IMR-90 (cell line): ENCODE results near the gene MPV17L. TPM values are rescaled to one million over a fixed set of nuclear protein-coding genes. Genes with fewer than 3 reads are reported as not detected.

ENCODE experiments used
- ATAC-seq: fragments of 200-7000 bp; cut with Tn5 transposase; 2 replicates; pipeline ENCODE4 v1.9.1; 2020; ENCODE audit warnings: low read depth, mild to moderate bottlenecking, moderate library complexity
- BruUV-seq: library from RNA; stranded (reverse); fragments of 400-500 nt; replicated peaks from 2 replicates; lab custom pipeline; 2021; lab: Mats Ljungman, UMichigan
- CTCF ChIA-PET: fragments of 300-600 bp; formaldehyde crosslinking; extraction: SDS; loops from one replicate; lab custom pipeline; 2021; ENCODE audit warnings: antibody characterized with exemption; lab: Yijun Ruan, JAX
- POLR2A ChIA-PET: fragments of 300-600 bp; sonication (Branson Sonifier 250); formaldehyde crosslinking; loops from one replicate; lab custom pipeline; 2022; ENCODE audit warnings: antibody characterized with exemption; ENCODE audit not compliant: unreplicated experiment; lab: Charles Lee
- DNase-seq: peaks from one replicate; pipeline ENCODE4 v3.0.0; 2013
- H2AFZ ChIP-seq: replicated peaks from 2 replicates; pipeline ENCODE3; 2013; ENCODE audit warnings: low read length, mild to moderate bottlenecking; ENCODE audit not compliant: poor library complexity
- H2AK5ac ChIP-seq: 2 replicates; pipeline ENCODE4 v1.6.1; 2013; ENCODE audit warnings: low read depth, low read length, inconsistent platforms
- H2AK9ac ChIP-seq: replicated peaks from 2 replicates; pipeline ENCODE3; 2013; ENCODE audit warnings: mild to moderate bottlenecking, low read depth, low read length, moderate library complexity; ENCODE audit not compliant: poor library complexity
- H2BK120ac ChIP-seq: 2 replicates; pipeline ENCODE4 v1.6.1; 2013; ENCODE audit warnings: low read depth, low read length, inconsistent platforms
- H2BK15ac ChIP-seq: 3 replicates; pipeline ENCODE4 v1.6.1; 2013; ENCODE audit warnings: low read depth, low read length, inconsistent platforms
- H2BK20ac ChIP-seq: 2 replicates; pipeline ENCODE4 v1.6.1; 2013; ENCODE audit warnings: low read depth, mild to moderate bottlenecking, inconsistent platforms, low read length, moderate library complexity
- H2BK5ac ChIP-seq: 2 replicates; pipeline ENCODE4 v1.6.1; 2013; ENCODE audit warnings: mild to moderate bottlenecking, low read depth, low read length, inconsistent platforms; ENCODE audit not compliant: poor library complexity, severe bottlenecking
- H3K14ac ChIP-seq: replicated peaks from 2 replicates; pipeline ENCODE4 v1.6.1; 2013; ENCODE audit warnings: low read depth, low read length, inconsistent platforms
- H3K18ac ChIP-seq: 2 replicates; pipeline ENCODE4 v1.6.1; 2013; ENCODE audit warnings: low read depth, low read length, control low read depth
- H3K23ac ChIP-seq: 2 replicates; pipeline ENCODE4 v1.6.1; 2013; ENCODE audit warnings: low read depth, low read length, inconsistent platforms
- H3K27ac ChIP-seq: 2 replicates; pipeline ENCODE4 v1.5.1; 2013; ENCODE audit warnings: mild to moderate bottlenecking, control low read depth, low read length; ENCODE audit not compliant: insufficient read depth
- H3K27me3 ChIP-seq: 2 replicates; pipeline ENCODE4 v1.6.1; 2013; ENCODE audit warnings: low read length; ENCODE audit not compliant: control insufficient read depth, insufficient read depth
- H3K36me3 ChIP-seq: 2 replicates; pipeline ENCODE4 v1.6.1; 2013; ENCODE audit warnings: low read length, mixed read lengths; ENCODE audit not compliant: control insufficient read depth, insufficient read depth
- H3K4ac ChIP-seq: 2 replicates; pipeline ENCODE4 v1.6.1; 2013; ENCODE audit warnings: low read depth, low read length, inconsistent platforms
- H3K4me1 ChIP-seq: 2 replicates; pipeline ENCODE4 v1.6.1; 2013; ENCODE audit warnings: low read length, mixed read lengths; ENCODE audit not compliant: control insufficient read depth, insufficient read depth
- H3K4me2 ChIP-seq: 2 replicates; pipeline ENCODE4 v1.6.1; 2013; ENCODE audit warnings: low read depth, mild to moderate bottlenecking, control low read depth, low read length, moderate library complexity
- H3K4me3 ChIP-seq: 2 replicates; pipeline ENCODE4 v1.5.1; 2013; ENCODE audit warnings: low read depth, mild to moderate bottlenecking, control low read depth, low read length, moderate library complexity; ENCODE audit not compliant: insufficient read depth
- H3K56ac ChIP-seq: 2 replicates; pipeline ENCODE4 v1.6.1; 2013; ENCODE audit warnings: low read length, inconsistent platforms; ENCODE audit not compliant: insufficient read depth; ENCODE audit errors: extremely low read depth
- H3K79me1 ChIP-seq, 2 experiments: 2 replicates each; pipeline ENCODE4 v1.6.1; 2013; ENCODE audit warnings: low read length in 2 of 2, inconsistent platforms in 1 of 2, low read depth in 1 of 2
- H3K9ac ChIP-seq: 2 replicates; pipeline ENCODE4 v1.6.1; 2013; ENCODE audit warnings: low read depth, low read length, control low read depth
- H3K9me1 ChIP-seq: 2 replicates; pipeline ENCODE4 v1.6.1; 2013; ENCODE audit warnings: low read length, inconsistent platforms; ENCODE audit not compliant: insufficient read depth
- H3K9me3 ChIP-seq: 2 replicates; pipeline ENCODE4 v1.6.1; 2013; ENCODE audit warnings: low read length; ENCODE audit not compliant: control insufficient read depth, insufficient read depth
- H4K20me1 ChIP-seq: 2 replicates; pipeline ENCODE4 v1.6.1; 2013; ENCODE audit warnings: low read length, inconsistent platforms; ENCODE audit not compliant: insufficient read depth
- H4K5ac ChIP-seq: 2 replicates; pipeline ENCODE4 v1.6.1; 2013; ENCODE audit warnings: mild to moderate bottlenecking, low read depth, low read length, control low read depth
- H4K8ac ChIP-seq, 2 experiments: 2 replicates each; pipeline ENCODE4 v1.6.1; 2013; ENCODE audit warnings: low read depth in 2 of 2, low read length in 2 of 2, control low read depth in 1 of 2, inconsistent platforms in 1 of 2
- H4K91ac ChIP-seq: 2 replicates; pipeline ENCODE4 v1.6.1; 2013; ENCODE audit warnings: low read depth, low read length, inconsistent platforms; ENCODE audit not compliant: insufficient read depth
- BHLHE40 ChIP-seq: fragments of 150-350 bp; IDR thresholded peaks from 2 replicates; pipeline ENCODE4 v1.6.1; 2016; ENCODE audit warnings: mild to moderate bottlenecking, low read depth, low read length
- CEBPB ChIP-seq: IDR thresholded peaks from 2 replicates; pipeline ENCODE4 v1.6.1; 2012; ENCODE audit warnings: low read depth, low read length, improper control_type of control experiment
- CHD1 ChIP-seq: IDR thresholded peaks from 2 replicates; pipeline ENCODE4 v1.6.1; 2012; ENCODE audit warnings: low read depth, low read length, improper control_type of control experiment
- FOS ChIP-seq: fragments of 150-350 bp; IDR thresholded peaks from 2 replicates; pipeline ENCODE4 v1.6.1; 2016; ENCODE audit warnings: low read depth, low read length
- MAFK ChIP-seq: IDR thresholded peaks from 2 replicates; pipeline ENCODE4 v1.6.1; 2012; ENCODE audit warnings: low read depth, low read length, improper control_type of control experiment
- POLR2A ChIP-seq: IDR thresholded peaks from 2 replicates; pipeline ENCODE4 v1.6.1; 2012; ENCODE audit warnings: mild to moderate bottlenecking, low read depth, low read length
- USF2 ChIP-seq: fragments of 150-350 bp; IDR thresholded peaks from 2 replicates; pipeline ENCODE4 v1.6.1; 2017; ENCODE audit warnings: mild to moderate bottlenecking, antibody characterized with exemption, low read length, low read depth
- WGBS, 2 experiments: methylation state at CpG; one replicate each; pipeline versions ENCODE4 v1.1.5 to v1.1.7; 2013; ENCODE audit warnings: missing lambda C conversion rate in 2 of 2; ENCODE audit not compliant: insufficient read length in 1 of 2; ENCODE audit errors: extremely low coverage in 2 of 2; 5-methylcytosine and 5-hydroxymethylcytosine counted together
- dilution Hi-C: fragments of 300-500 bp; cut with HindIII; formaldehyde crosslinking; loops from one replicate; pipeline ENCODE4 v1.14.3; 2018; ENCODE audit warnings: low sequenced_read_pairs; ENCODE audit not compliant: unreplicated experiment
- in situ Hi-C: fragments of 300-500 bp; cut with MboI; formaldehyde crosslinking; loops from 3 replicates; pipeline ENCODE4 v1.14.3; 2019; ENCODE audit warnings: low sequenced_read_pairs, inconsistent platforms, mixed read lengths
- intact Hi-C: fragments of 100-400 bp; cut with micrococcal nuclease; formaldehyde crosslinking; loops from 2 replicates; pipeline ENCODE4 v1.10.0; 2022
- polyA plus RNA-seq, 3 experiments: library from polyadenylated mRNA; depleted of rRNA; stranded (reverse); fragments of >200 nt; gene quantifications; 2 replicates each; pipeline ENCODE4 v1.2.3, GENCODE V29; 2012; ENCODE audit warnings: low replicate concordance in 1 of 3
- total RNA-seq: library from RNA; depleted of rRNA; stranded (reverse); fragments of >200 nt; gene quantifications from 2 replicates; pipeline ENCODE4 v1.2.3, GENCODE V29; 2012

Gene MPV17L
- total and polyA plus RNA-seq, 2 of the 4 experiments (the other 2 are of a cell fraction) = 0.03 TPM; not detected in 1

- Histone ChIP-seq H3K23ac (peak overlapping the region; percentile 73; the same call in 1 of the 2 replicates), H3K4me1 (peaks cover 19% of the 10 kb centered on the region), H3K9me3 (no peaks in the 10 kb centered on the region), H2BK20ac (peak overlapping the region; percentile 66; the same call in 1 of the 2 replicates), H2BK5ac (peak overlapping the region; percentile 85), H4K5ac (peak overlapping the region; percentile 61), H3K4me2 (peak overlapping the region; percentile 57), H3K9ac (no peak overlapping the region; the same call in 1 of the 2 replicates), H3K79me1 (peaks cover 22 to 69% of the 10 kb centered on the region in 2 experiments), H2AK9ac (no peak overlapping the region), H3K18ac (peak overlapping the region; percentile 72), H4K20me1 (peaks cover 39% of the 10 kb centered on the region), H2AFZ (no peak overlapping the region), H2AK5ac (peak overlapping the region; percentile 16; the same call in 1 of the 2 replicates), H3K36me3 (no peaks in the 10 kb centered on the region), H3K14ac (peak overlapping the region; percentile 43; the same call in 1 of the 2 replicates), H3K9me1 (0 out of 2 replicates have a peak, but pooled peaks cover 2% of the 10 kb centered on the region), H3K27ac (peak overlapping the region; percentile 6), H3K27me3 (no peaks in the 10 kb centered on the region), H3K4ac (peak overlapping the region; percentile 71; the same call in 1 of the 2 replicates), H2BK120ac (peak overlapping the region; percentile 75), H4K91ac (peak overlapping the region; percentile 57; the same call in 1 of the 2 replicates), H4K8ac (peak overlapping the region in 1 of 2 experiments; percentile 65; a peak in 2 of 4 replicates), H2BK15ac (peak overlapping the region; percentile 1; the same call in 1 of the 3 replicates), H3K4me3 (no peak overlapping the region), H3K56ac (peak overlapping the region; percentile 64; the same call in 1 of the 2 replicates)
- in situ Hi-C loops (loop anchor here (5.0 kb wide), 1 partner anchor 36 kb away; no protein-coding TSS in a partner anchor), intact Hi-C loops (no loop called here), dilution Hi-C loops (no loop called here)
- peak; percentile 79 for DNase-seq
- WGBS, 2 experiments = no CpG with 5 or more reads among the region's 3 CpGs
- no TSS peak for BruUV-seq
- CTCF ChIA-PET = interaction anchor here (0.6 kb wide), 1 partner anchor 32 kb away, joined by 3 read pairs; no protein-coding TSS in a partner anchor
- TF ChIP-seq CEBPB (no peak), USF2 (no peak), BHLHE40 (0 out of 2 replicates have a peak, but pooled peaks have one; percentile 14), MAFK (no peak), CHD1 (no peak), FOS (peak; percentile 88), POLR2A (no peak)
- ATAC-seq = peak; percentile 65
- POLR2A ChIA-PET = interaction anchor here (0.6 kb wide), 1 partner anchor 106 kb away, joined by 7 read pairs; no protein-coding TSS in a partner anchor
Measured at GRCh38 chr16:15440852-15441251, 45.3 kb downstream of the MPV17L start.
